BLaER1 (cell line): ENCODE results near the gene NPC1L1.
"Not testable (repeated sequence)": the region's sequence is repeated elsewhere in the genome, so short reads cannot be mapped to it uniquely, and the experiment has no call there.

ENCODE experiments used
- H3K27ac ChIP-seq: shearing (Covaris generic); formaldehyde crosslinking; 2 replicates; pipeline ENCODE4 v1.8.1; 2022
- H3K27me3 ChIP-seq: shearing (Covaris generic); formaldehyde crosslinking; 2 replicates; pipeline ENCODE4 v1.8.1; 2022
- H3K36me3 ChIP-seq: shearing (Covaris generic); formaldehyde crosslinking; 2 replicates; pipeline ENCODE4 v1.8.1; 2022
- H3K4me1 ChIP-seq: shearing (Covaris generic); formaldehyde crosslinking; 2 replicates; pipeline ENCODE4 v1.8.1; 2022
- H3K4me2 ChIP-seq: shearing (Covaris generic); formaldehyde crosslinking; 2 replicates; pipeline ENCODE4 v1.8.1; 2022
- H3K4me3 ChIP-seq: shearing (Covaris generic); formaldehyde crosslinking; 2 replicates; pipeline ENCODE4 v1.8.1; 2022
- H3K9ac ChIP-seq: shearing (Covaris generic); formaldehyde crosslinking; 2 replicates; pipeline ENCODE4 v1.8.1; 2022
- H3K9me3 ChIP-seq: shearing (Covaris generic); formaldehyde crosslinking; 2 replicates; pipeline ENCODE4 v1.8.1; 2022
- H4K20me1 ChIP-seq: shearing (Covaris generic); formaldehyde crosslinking; 2 replicates; pipeline ENCODE4 v1.8.1; 2022
- Cebpa-rat ChIP-seq: shearing (Covaris generic); IDR thresholded peaks from 2 replicates; pipeline ENCODE4 v1.8.1; 2022

NPC1L1 gene

GRCh38 chr7:44564606-44565005 is 23.5 kb upstream of the NPC1L1 start:
- Histone ChIP-seq H3K4me2 (no peak overlapping the region), H3K4me1 (no peaks in the 10 kb centered on the region), H3K27me3 (no peaks in the 10 kb centered on the region), H3K4me3 (no peak overlapping the region), H3K9ac (no peak overlapping the region), H4K20me1 (peaks cover 68% of the 10 kb centered on the region), H3K9me3 (no peaks in the 10 kb centered on the region), H3K36me3 (peaks cover 69% of the 10 kb centered on the region), H3K27ac (no peak overlapping the region)
- TF ChIP-seq Cebpa-rat: no peak

GRCh38 chr7:44563171-44563679 is 22.1 kb upstream of the NPC1L1 start:
- H3K36me3 ChIP-seq: peaks cover 55% of the 10 kb centered on the region
- H3K9me3 ChIP-seq: no peaks in the 10 kb centered on the region
- no peaks in the 10 kb centered on the region for H3K4me1 ChIP-seq
- H3K9ac ChIP-seq: no peak overlapping the region
- H3K4me3 ChIP-seq: no peak overlapping the region
- peaks cover 54% of the 10 kb centered on the region for H4K20me1 ChIP-seq
- no peak overlapping the region for H3K4me2 ChIP-seq
- TF ChIP-seq Cebpa-rat: no peak
- H3K27me3 ChIP-seq: no peaks in the 10 kb centered on the region
- no peak overlapping the region for H3K27ac ChIP-seq

DNA sequence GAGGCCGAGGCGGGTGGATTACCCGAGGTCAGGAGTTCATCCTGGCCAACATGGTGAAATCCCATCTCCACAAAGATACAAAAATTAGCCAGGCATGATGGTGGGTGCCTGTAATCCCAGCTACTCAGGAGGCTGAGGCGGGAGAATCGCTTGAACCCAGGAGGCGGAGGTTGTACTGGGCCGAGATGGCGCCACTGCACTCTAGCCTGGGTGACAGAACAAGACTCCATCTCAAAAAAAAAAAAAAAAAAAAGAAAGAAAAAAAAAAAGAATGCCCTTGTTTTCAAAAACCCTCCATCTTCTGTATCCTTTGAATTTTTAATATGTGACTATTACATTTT is 21.5 kb upstream of the NPC1L1 start:
- H3K4me1 ChIP-seq, H3K27ac ChIP-seq, H3K9ac ChIP-seq, H3K9me3 ChIP-seq, H3K4me2 ChIP-seq, H3K4me3 ChIP-seq, H3K27me3 ChIP-seq: not testable (repeated sequence)
- Histone ChIP-seq H3K36me3 (peaks cover 49% of the 10 kb centered on the region), H4K20me1 (peaks cover 48% of the 10 kb centered on the region)

DNA sequence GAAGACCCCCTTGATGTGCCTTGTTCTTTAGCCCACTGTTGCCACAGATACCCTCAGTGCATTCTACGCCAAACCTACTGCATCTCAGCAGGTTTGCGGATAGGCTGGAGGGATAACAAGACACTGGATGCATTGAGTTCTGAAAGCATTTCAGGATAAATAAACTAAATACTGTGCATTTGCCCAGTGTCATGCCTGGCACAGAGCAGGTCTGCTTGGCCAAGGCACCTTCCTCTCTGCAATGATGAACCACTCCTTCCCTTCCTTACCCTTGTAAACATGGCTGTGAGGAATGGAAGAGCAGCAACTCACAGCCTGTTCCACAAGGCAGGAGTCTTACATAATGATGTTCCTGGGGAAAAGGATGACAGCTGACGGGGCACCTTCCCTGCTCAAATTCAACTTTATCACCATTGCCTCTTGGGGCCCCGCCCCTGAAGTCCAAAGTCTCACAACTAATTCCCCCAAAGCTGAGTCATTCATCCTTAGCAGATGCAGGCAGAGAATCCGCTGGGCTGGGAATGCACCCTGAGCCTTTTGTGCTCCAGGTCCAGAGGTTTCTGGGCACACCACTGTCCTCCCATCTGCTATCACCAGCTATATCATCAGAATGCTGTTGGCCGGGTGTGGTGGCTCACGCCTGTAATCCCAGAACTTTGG is 21.0 kb upstream of the NPC1L1 start:
- H3K27ac ChIP-seq: no peak overlapping the region
- no peaks in the 10 kb centered on the region for H3K9me3 ChIP-seq
- no peak overlapping the region for H3K4me3 ChIP-seq
- no peak overlapping the region for H3K4me2 ChIP-seq
- no peak for TF ChIP-seq Cebpa-rat
- H3K36me3 ChIP-seq: peaks cover 44% of the 10 kb centered on the region
- no peaks in the 10 kb centered on the region for H3K4me1 ChIP-seq
- no peaks in the 10 kb centered on the region for H3K27me3 ChIP-seq
- H3K9ac ChIP-seq: no peak overlapping the region
- peaks cover 43% of the 10 kb centered on the region for H4K20me1 ChIP-seq

DNA sequence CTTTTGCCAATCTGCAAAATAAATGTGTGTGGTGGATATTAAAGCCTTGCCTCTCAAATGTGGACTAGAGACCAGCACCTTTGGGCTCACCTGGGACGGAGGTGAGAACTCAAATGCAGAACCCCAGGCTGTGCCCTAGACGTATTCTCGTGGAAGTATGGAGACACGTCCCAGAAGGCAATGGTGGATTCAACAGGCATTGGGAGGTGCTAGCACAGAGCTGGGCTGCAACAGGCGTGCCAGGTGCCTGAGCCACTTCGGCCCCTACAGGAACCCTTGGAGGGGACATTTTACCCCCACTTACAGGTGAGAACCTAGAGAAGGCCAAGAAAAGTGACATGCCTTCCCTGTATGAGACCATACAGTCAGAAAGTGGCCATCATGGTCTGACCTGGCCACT is 20.4 kb upstream of the NPC1L1 start:
- H4K20me1 ChIP-seq: peaks cover 38% of the 10 kb centered on the region
- H3K27me3 ChIP-seq: no peaks in the 10 kb centered on the region
- no peaks in the 10 kb centered on the region for H3K4me1 ChIP-seq
- H3K4me3 ChIP-seq: no peak overlapping the region
- H3K36me3 ChIP-seq: peaks cover 38% of the 10 kb centered on the region
- no peaks in the 10 kb centered on the region for H3K9me3 ChIP-seq
- no peak overlapping the region for H3K9ac ChIP-seq
- no peak overlapping the region for H3K4me2 ChIP-seq
- no peak for TF ChIP-seq Cebpa-rat
- H3K27ac ChIP-seq: no peak overlapping the region

GRCh38 chr7:44559485-44559884 is 18.4 kb upstream of the NPC1L1 start:
- Histone ChIP-seq H3K27me3 (no peaks in the 10 kb centered on the region), H3K36me3 (peaks cover 20% of the 10 kb centered on the region), H3K27ac (no peak overlapping the region), H3K9ac (no peak overlapping the region), H3K9me3 (no peaks in the 10 kb centered on the region), H3K4me2 (no peak overlapping the region), H3K4me1 (no peaks in the 10 kb centered on the region), H4K20me1 (peaks cover 20% of the 10 kb centered on the region), H3K4me3 (no peak overlapping the region)
- TF ChIP-seq Cebpa-rat: no peak

- peaks cover 6% of the 10 kb centered on the region; the same call in 1 of the 2 replicates for H4K20me1 ChIP-seq
- no peaks in the 10 kb centered on the region for H3K27me3 ChIP-seq
- H3K36me3 ChIP-seq: 0 out of 2 replicates have a peak, but pooled peaks cover 5% of the 10 kb centered on the region
- no peak overlapping the region for H3K27ac ChIP-seq
- H3K9ac ChIP-seq: no peak overlapping the region
- no peaks in the 10 kb centered on the region for H3K9me3 ChIP-seq
- no peak overlapping the region for H3K4me2 ChIP-seq
- TF ChIP-seq Cebpa-rat: no peak
- no peaks in the 10 kb centered on the region for H3K4me1 ChIP-seq
- no peak overlapping the region for H3K4me3 ChIP-seq
Measured at GRCh38 chr7:44557485-44557884, 16.4 kb upstream of the NPC1L1 start.

DNA sequence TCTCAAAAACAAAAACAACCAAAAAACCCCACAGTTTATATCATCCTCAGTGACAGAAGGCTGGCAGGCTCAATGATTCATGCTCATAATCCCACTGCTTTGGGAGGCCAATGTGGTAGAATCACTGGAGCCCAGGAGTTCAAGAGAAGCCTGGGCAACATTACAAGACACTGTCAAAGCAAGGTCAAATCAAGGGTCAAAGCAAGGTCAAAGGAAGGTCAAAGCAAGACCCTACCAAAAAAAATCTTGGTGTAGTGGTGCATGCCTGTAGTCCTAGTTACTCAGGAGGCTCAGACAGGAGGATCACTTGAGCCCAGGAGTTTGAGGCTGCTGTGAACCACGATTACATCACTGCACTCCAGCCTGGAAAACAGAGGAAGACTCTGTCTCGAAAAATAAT is 14.2 kb upstream of the NPC1L1 start:
- Histone ChIP-seq H3K4me3 (no peak overlapping the region), H3K36me3 (no peaks in the 10 kb centered on the region), H3K9ac (no peak overlapping the region), H3K27me3 (no peaks in the 10 kb centered on the region), H3K4me1 (no peaks in the 10 kb centered on the region), H3K9me3 (no peaks in the 10 kb centered on the region), H4K20me1 (no peaks in the 10 kb centered on the region), H3K27ac (no peak overlapping the region), H3K4me2 (no peak overlapping the region)
- TF ChIP-seq Cebpa-rat: no peak

- H3K27me3 ChIP-seq, H3K4me3 ChIP-seq, H3K4me2 ChIP-seq, H3K27ac ChIP-seq, H3K4me1 ChIP-seq, H3K9me3 ChIP-seq, H3K9ac ChIP-seq, H3K36me3 ChIP-seq, H4K20me1 ChIP-seq: not testable (repeated sequence)
Measured at GRCh38 chr7:44552473-44553005, 11.4 kb upstream of the NPC1L1 start.

- Histone ChIP-seq H3K4me1 (peaks cover 6% of the 10 kb centered on the region; the same call in 1 of the 2 replicates), H3K4me2 (no peak overlapping the region), H3K4me3 (no peak overlapping the region), H3K9ac (no peak overlapping the region), H3K27ac (no peak overlapping the region), H3K36me3 (no peaks in the 10 kb centered on the region), H4K20me1 (no peaks in the 10 kb centered on the region), H3K9me3 (no peaks in the 10 kb centered on the region), H3K27me3 (no peaks in the 10 kb centered on the region)
- no peak for TF ChIP-seq Cebpa-rat
Measured at GRCh38 chr7:44549457-44549856, 8.3 kb upstream of the NPC1L1 start.

DNA sequence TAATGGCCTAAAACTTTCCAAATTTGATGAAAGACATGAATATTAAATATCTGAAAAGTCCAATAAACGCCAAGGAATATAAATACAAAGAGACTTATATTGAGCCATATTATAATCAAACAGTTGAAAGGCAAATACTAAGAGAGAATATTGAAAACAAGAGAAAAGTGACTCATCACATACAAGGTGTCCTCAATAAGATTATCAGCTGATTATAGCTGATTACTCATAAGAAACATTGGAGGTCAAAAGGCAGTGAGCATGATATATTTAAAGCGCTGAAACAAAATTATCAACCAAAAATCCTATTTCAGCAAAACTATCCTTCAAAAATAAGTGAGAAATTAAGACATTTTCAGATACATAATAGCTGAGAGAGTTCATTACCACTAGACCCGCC is 7.8 kb upstream of the NPC1L1 start:
- H3K9ac ChIP-seq: no peak overlapping the region
- H3K36me3 ChIP-seq: no peaks in the 10 kb centered on the region
- H3K4me3 ChIP-seq: no peak overlapping the region
- peaks cover 6% of the 10 kb centered on the region; the same call in 1 of the 2 replicates for H3K4me1 ChIP-seq
- no peak overlapping the region for H3K27ac ChIP-seq
- no peak for TF ChIP-seq Cebpa-rat
- no peaks in the 10 kb centered on the region for H4K20me1 ChIP-seq
- H3K9me3 ChIP-seq: no peaks in the 10 kb centered on the region
- no peaks in the 10 kb centered on the region for H3K27me3 ChIP-seq
- no peak overlapping the region for H3K4me2 ChIP-seq
